ENCODE data around the gene PTRH1. TPM values are rescaled to one million over a fixed set of nuclear protein-coding genes. Genes with fewer than 3 reads are reported as not detected.

The PTRH1 gene
- total RNA-seq, 1 donor from 2014 or later, result 10.1 TPM

GRCh38 chr9:127730799-127731410, 15.4 kb upstream of the PTRH1 start:
- no peak overlapping the region for H3K4me3 Mint-ChIP-seq (ENCODE audit: unreplicated experiment)
- TF ChIP-seq, protein P1, sequence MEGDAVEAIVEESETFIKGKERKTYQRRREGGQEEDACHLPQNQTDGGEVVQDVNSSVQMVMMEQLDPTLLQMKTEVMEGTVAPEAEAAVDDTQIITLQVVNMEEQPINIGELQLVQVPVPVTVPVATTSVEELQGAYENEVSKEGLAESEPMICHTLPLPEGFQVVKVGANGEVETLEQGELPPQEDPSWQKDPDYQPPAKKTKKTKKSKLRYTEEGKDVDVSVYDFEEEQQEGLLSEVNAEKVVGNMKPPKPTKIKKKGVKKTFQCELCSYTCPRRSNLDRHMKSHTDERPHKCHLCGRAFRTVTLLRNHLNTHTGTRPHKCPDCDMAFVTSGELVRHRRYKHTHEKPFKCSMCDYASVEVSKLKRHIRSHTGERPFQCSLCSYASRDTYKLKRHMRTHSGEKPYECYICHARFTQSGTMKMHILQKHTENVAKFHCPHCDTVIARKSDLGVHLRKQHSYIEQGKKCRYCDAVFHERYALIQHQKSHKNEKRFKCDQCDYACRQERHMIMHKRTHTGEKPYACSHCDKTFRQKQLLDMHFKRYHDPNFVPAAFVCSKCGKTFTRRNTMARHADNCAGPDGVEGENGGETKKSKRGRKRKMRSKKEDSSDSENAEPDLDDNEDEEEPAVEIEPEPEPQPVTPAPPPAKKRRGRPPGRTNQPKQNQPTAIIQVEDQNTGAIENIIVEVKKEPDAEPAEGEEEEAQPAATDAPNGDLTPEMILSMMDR (IDR thresholded peaks at IDR 0.05; ENCODE audit: partially characterized antibody, unreplicated experiment), result no peak
- peaks cover 4% of the 10 kb centered on the region for H3K9me3 Mint-ChIP-seq (ENCODE audit: unreplicated experiment)
- H3K4me1 Mint-ChIP-seq (ENCODE audit: low read depth, unreplicated experiment), result peaks cover 3% of the 10 kb centered on the region
- H3K27ac Mint-ChIP-seq (ENCODE audit: unreplicated experiment), result no peak overlapping the region
- peaks cover 2% of the 10 kb centered on the region for H3K27me3 Mint-ChIP-seq (ENCODE audit: unreplicated experiment)
- no peak for DNase-seq
- no peaks in the 10 kb centered on the region for H3K36me3 Mint-ChIP-seq (ENCODE audit: unreplicated experiment)

DNA sequence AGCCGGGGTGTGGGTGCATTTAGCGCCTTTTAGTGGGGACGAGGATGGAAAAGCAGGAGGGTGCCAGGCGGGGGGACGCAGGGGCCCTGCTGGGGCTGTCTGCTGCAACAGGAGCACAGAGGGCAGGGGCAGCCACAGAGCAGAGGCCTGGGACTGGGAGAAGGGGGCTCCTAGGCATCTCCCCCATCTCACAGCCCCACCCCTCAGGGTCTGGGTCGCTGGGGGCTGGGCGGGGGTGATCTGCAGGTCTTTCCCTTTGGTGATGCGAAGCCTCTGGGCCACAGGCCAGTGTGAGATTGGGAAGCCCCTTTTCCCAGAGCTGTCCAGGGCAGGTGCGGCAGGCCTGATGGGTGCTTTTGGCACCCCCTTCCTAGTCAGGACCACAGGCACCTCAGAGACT, 14.8 kb upstream of the PTRH1 start:
- Mint-ChIP-seq H3K9me3 (ENCODE audit: unreplicated experiment) (peaks cover 4% of the 10 kb centered on the region), H3K27me3 (ENCODE audit: unreplicated experiment) (peaks cover 2% of the 10 kb centered on the region), H3K27ac (ENCODE audit: unreplicated experiment) (no peak overlapping the region), H3K4me3 (ENCODE audit: unreplicated experiment) (no peak overlapping the region), H3K4me1 (ENCODE audit: low read depth, unreplicated experiment) (peaks cover 2% of the 10 kb centered on the region), H3K36me3 (ENCODE audit: unreplicated experiment) (no peaks in the 10 kb centered on the region)
- TF ChIP-seq, protein P1 (IDR thresholded peaks at IDR 0.05; ENCODE audit: partially characterized antibody, unreplicated experiment), result no peak
- peak; percentile 11 for DNase-seq

- Mint-ChIP-seq H3K27me3 (ENCODE audit: unreplicated experiment) (peaks cover 2% of the 10 kb centered on the region), H3K4me3 (ENCODE audit: unreplicated experiment) (no peak overlapping the region), H3K27ac (ENCODE audit: unreplicated experiment) (no peak overlapping the region), H3K4me1 (ENCODE audit: low read depth, unreplicated experiment) (peaks cover 2% of the 10 kb centered on the region), H3K9me3 (ENCODE audit: unreplicated experiment) (peaks cover 4% of the 10 kb centered on the region), H3K36me3 (ENCODE audit: unreplicated experiment) (no peaks in the 10 kb centered on the region)
- TF ChIP-seq, protein P1 (IDR thresholded peaks at IDR 0.05; ENCODE audit: partially characterized antibody, unreplicated experiment), result no peak
- no peak for DNase-seq
Observed at GRCh38 chr9:127729522-127730256, 14.2 kb upstream of the PTRH1 start.

- no peaks in the 10 kb centered on the region for H3K36me3 Mint-ChIP-seq (ENCODE audit: unreplicated experiment)
- H3K4me1 Mint-ChIP-seq (ENCODE audit: low read depth, unreplicated experiment), result peaks cover 2% of the 10 kb centered on the region
- H3K4me3 Mint-ChIP-seq (ENCODE audit: unreplicated experiment), result no peak overlapping the region
- DNase-seq, result no peak
- peaks cover 4% of the 10 kb centered on the region for H3K9me3 Mint-ChIP-seq (ENCODE audit: unreplicated experiment)
- TF ChIP-seq, protein P1 (IDR thresholded peaks at IDR 0.05; ENCODE audit: partially characterized antibody, unreplicated experiment), result no peak
- no peak overlapping the region for H3K27ac Mint-ChIP-seq (ENCODE audit: unreplicated experiment)
- H3K27me3 Mint-ChIP-seq (ENCODE audit: unreplicated experiment), result peaks cover 2% of the 10 kb centered on the region
Observed at GRCh38 chr9:127728808-127729207, 13.3 kb upstream of the PTRH1 start.

DNA sequence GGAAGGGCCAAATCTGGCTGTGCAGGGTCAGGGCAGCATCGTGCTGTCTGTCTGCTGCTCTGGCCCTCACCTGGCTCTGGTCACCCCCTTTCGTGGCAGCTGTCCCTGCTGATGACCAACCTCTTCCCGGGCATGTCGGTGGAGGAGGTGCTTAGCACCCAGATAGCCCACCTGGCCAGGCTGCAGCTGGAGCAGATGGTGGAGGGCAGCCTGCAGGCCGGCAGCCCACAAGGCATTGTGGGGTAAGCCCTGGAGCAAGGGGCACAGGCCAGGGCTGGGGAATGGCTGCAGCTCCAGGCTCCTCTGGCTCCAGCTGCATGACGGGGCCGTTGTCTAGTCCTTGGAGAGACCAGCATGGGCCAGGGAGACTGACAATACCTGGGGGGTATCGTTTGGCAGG, 11.4 kb upstream of the PTRH1 start:
- Mint-ChIP-seq H3K27me3 (ENCODE audit: unreplicated experiment) (no peaks in the 10 kb centered on the region), H3K9me3 (ENCODE audit: unreplicated experiment) (peaks cover 4% of the 10 kb centered on the region), H3K4me3 (ENCODE audit: unreplicated experiment) (no peak overlapping the region), H3K36me3 (ENCODE audit: unreplicated experiment) (no peaks in the 10 kb centered on the region), H3K4me1 (ENCODE audit: low read depth, unreplicated experiment) (peaks cover 2% of the 10 kb centered on the region), H3K27ac (ENCODE audit: unreplicated experiment) (no peak overlapping the region)
- no peak for DNase-seq
- TF ChIP-seq, protein P1 (IDR thresholded peaks at IDR 0.05; ENCODE audit: partially characterized antibody, unreplicated experiment), result no peak
